HG02852 (cell line): ENCODE results near the gene TMED9.
"Not testable (repeated sequence)": the region's sequence is repeated elsewhere in the genome, so short reads cannot be mapped to it uniquely, and the experiment has no call there.

ENCODE experiments used
- ATAC-seq: cut with Tn5 transposase; IDR thresholded peaks from one replicate; pipeline ENCODE4 v1.9.1; 2021; ENCODE audit warnings: mild to moderate bottlenecking, moderate library complexity; ENCODE audit not compliant: unreplicated experiment

TMED9 gene

GRCh38 chr5:177592010-177592834 lies at the start of gene TMED9:
Gene TMED9 (plus strand): TSS chr5:177592203. CDS start chr5:177592215, 12 bp downstream.
- peak; percentile 95 for ATAC-seq

DNA sequence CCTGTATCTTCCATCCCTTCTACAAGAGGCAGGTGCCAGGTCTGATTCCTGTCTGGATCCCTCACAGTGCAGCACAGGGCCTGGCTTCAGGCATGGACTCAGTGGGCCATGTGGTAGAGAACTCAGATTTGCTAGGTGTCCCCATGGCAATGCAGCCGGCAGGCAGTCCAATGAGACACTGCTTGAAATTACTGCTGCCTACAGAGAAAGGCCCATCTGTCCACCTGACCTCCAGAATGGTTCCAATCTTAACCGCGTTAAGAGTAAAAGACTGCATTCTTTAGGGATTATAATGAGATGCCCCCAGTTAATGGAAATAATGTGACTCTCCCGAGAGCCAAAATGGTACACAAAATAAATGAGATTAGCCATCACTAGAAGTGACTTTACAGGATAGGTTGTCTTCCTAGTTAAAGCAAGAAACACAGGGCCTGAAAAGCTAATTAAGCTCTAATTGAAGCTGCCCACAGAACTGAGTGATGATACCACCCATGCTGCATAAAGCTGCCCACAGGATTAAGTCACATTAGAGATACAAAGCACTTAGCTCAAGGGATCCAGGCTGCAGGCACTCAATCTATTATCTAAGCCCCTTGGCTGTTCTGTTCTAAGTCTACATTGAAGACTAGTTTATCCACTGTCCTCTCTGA lies 49.1 kb upstream of the TMED9 start:
- ATAC-seq = no peak

DNA sequence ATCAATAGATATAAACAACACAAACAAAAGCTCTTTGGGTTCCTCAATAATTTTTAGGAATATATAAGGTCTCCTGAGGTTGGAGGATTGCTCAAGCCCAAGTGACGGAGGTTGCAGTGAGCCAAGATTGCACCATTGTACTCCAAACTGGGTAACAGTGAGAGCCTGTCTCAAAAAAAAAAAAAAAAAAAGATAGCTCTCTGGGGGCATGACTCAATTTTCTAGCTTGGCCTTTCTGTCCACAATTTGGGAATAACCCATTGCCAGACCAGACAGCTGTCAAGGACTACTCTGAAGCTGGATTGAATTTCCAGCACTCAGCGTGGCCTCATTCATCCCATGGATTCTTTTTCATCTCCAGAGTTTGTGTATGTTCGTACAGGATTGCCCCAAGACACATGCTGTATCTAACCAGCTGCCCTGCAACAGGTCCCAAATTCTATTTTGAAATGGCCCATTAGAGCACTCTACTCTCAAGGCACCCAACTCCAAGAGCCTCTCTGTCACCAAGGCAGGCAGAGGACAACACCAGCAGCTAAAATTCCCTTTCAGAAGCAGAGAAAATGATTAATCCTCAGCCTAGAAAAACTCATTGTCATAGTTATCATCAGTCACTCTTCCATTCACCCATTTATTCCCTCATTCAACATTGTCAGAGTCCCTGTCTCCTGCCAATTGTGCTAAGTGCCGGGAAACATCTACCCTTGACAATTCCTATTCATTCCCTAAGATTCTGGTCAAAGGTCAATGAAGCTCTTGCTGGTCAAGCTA lies 46.3 kb upstream of the TMED9 start:
- no peak for ATAC-seq

GRCh38 chr5:177546258-177546741 lies 45.7 kb upstream of the TMED9 start:
- no peak for ATAC-seq

DNA sequence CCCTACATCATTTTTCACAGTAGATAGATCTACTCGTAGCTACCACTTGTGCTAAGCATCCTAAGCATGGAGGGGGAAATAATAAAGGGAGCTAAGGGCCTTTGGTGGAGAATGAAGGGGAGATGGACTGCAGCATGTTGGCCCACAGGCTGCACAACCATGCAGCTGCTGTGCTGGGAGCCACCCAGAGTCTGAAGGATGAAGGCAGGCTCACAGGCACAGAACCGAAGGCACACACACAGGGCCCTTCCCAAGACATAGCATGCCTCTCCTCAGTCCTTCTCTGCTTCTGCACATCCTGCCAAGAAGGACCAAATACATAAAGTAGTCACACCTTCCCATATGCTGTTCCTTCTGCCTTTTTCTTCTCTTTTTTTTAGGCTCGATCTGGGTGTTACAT lies 44.3 kb upstream of the TMED9 start:
- no peak for ATAC-seq

DNA sequence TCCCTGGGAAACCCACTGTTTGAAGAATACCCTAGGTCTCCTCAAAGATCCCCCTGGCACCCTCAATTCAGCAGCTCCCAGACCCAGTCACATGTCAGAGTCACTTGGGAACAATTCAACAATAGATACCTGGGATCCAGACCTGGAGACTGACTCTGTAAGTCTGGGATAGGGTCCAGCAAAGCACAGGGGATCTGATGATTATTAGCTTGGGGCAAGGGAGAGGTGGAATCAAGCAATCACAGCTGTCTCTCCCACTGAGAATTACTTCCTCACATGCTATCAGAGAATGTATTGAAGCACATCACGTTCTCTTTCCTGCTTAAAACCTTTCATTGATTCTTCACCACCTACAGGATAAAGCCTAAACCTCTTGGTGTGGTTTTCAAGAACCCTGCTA lies 43.5 kb upstream of the TMED9 start:
- ATAC-seq = no peak

- ATAC-seq = no peak
These were observed 41.9 kb upstream of the TMED9 start for GRCh38 chr5:177550122-177550521.

- ATAC-seq = no peak
These were observed 39.1 kb upstream of the TMED9 start for GRCh38 chr5:177552839-177553455.

DNA sequence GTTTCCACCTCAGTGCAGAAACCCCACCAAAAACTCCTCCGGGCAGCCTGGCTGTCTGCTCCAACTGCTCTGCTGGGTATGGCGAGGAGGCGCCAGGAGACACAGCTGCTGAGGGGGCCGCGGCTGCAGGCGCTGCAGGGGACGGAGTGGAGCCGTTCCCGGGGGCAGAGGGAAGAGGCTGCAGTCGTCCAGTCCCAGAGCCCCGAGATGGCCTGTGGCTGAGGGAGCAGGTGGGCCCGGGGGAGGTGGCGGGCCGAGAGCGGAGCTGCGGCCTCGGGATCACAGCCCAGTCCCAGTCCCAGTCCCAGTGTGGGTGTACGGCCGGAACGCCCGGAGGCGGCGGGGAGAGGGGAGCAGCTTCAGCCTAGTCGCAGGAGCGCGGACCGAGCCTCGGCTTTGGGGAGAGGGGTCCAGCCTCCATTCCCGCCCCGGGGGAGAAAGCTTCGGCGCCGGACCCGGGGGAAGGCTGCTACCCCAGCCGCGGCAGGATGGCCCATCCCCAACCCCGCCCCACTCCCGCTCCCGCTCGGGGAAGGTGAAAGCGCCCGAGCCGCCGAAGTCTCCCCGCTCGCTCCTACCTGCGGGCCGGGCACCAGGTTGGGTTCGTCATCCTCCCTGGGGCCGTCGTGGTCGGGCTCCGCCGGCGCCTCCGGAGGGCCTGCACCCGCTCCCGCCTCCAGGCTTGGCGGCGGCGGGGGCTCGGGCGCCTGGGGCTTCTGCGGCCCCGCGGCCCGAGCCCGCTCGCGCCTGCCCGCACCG lies 38.2 kb upstream of the TMED9 start:
- ATAC-seq = peak; percentile 42

- peak; percentile 92 for ATAC-seq
These were observed 37.4 kb upstream of the TMED9 start, which contains the start of gene FAM193B for GRCh38 chr5:177554474-177555111. Gene FAM193B (minus strand): TSS chr5:177554563. CDS start chr5:177554458, 105 bp downstream.

- no peak for ATAC-seq
These were observed 36.8 kb upstream of the TMED9 start for GRCh38 chr5:177555228-177555627.

- no peak for ATAC-seq
These were observed 36.3 kb upstream of the TMED9 start for GRCh38 chr5:177555665-177556064.

- no peak for ATAC-seq
These were observed 34.9 kb upstream of the TMED9 start for GRCh38 chr5:177557041-177557647.

DNA sequence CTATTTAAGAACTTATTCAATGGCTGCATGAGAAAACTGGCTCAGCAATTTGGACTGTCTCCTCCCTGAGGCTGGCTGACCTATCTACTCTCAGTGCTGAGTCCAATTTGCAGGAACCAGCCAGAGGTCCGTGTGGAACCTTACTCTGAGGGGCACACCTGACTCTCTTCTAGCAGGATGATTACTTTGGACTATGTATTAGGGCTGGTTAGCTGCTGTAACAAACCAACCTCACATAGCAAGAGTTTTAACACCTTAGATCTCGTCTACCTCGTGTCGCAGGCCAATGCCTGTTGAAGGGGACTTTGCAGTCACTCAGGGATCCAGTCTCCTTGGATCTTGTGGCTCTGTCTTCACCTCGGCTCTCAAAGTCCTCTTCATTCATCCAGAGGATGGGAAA lies 34.2 kb upstream of the TMED9 start:
- ATAC-seq = no peak

DNA sequence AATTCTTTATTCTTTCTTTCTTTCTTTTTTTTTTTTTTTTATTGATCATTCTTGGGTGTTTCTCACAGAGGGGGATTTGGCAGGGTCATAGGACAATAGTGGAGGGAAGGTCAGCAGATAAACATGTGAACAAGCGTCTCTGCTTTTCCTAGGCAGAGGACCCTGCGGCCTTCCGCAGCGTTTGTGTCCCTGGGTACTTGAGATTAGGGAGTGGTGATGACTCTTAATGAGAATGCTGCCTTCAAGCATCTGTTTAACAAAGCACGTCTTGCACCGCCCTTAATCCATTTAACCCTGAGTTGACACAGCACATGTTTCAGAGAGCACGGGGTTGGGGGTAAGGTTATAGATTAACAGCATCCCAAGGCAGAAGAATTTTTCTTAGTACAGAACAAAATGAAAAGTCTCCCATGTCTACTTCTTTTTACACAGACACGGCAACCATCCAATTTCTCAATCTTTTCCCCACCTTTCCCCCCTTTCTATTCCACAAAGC lies 32.5 kb upstream of the TMED9 start:
- not testable (repeated sequence) for ATAC-seq

- no peak for ATAC-seq
These were observed 27.0 kb upstream of the TMED9 start for GRCh38 chr5:177565046-177565445.

DNA sequence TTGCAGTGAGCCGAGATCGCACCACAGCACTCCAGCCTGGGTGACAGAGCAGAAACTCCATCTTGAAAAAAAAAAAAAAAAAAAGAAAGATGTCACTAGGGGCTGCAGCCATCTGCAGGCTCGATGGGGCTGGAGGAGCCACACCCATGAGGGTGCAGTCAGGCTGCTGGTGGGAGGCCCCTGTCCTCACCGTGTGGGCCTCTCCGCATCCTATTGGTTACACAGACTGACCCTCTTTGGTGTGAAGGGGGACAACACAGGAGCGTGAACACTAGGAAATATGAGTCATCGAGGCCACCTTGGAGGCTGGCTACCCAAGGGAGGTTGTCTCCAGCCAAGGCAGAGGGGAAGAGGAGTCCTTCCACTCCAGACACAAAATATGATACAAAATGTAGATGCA lies 23.7 kb upstream of the TMED9 start:
- no peak for ATAC-seq

GRCh38 chr5:177569894-177570293 lies 22.1 kb upstream of the TMED9 start:
- no peak for ATAC-seq

DNA sequence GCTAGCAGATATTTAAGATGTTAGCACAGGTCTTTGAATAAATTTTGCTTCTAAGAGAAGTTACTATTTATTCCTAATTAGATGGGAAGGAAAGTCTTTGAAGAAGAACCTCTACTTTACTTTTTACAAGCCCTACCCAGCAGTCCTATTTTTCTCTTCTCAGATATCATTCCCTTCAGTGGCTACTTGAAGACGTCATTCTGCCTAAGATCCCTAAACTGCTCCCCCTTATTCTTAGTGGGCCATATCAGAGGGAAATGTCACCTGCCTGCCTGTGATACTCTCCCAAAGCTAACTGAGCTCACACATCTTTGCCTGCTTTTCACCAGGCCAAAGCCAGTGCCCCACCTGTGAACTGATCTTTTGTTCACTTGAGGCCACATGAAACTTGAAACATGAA lies 16.5 kb upstream of the TMED9 start:
- ATAC-seq = no peak
